HG02610 (cell line): ENCODE measurements around the gene CDK8.

Experiments
- ATAC-seq: cut with Tn5 transposase; IDR thresholded peaks from one replicate; pipeline ENCODE4 v1.9.1; 2021; ENCODE audit warnings: mild to moderate bottlenecking, moderate library complexity; ENCODE audit not compliant: unreplicated experiment

The CDK8 gene

GRCh38 chr13:26379831-26380230 lies 125.9 kb downstream of the CDK8 start:
- no peak for ATAC-seq

DNA sequence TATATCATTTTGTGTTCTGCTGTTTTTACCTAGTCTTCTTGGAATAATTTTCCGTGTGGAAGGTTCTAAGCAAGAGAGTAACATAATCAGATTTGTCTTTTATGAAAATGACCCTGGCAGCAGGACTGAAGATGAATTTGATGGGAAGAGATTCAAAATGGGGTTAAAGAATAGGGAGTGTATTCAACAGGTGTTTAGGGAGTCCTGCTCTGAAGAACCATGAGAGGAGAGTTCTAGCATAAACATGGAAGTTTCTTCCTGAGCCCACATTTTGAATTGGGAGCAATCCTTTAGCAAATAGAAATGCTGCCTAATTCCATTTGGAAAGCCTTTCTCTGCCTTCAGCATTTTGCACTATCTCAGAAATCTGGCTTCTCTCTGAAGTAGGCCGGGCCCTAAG lies 127.0 kb downstream of the CDK8 start:
- no peak for ATAC-seq

DNA sequence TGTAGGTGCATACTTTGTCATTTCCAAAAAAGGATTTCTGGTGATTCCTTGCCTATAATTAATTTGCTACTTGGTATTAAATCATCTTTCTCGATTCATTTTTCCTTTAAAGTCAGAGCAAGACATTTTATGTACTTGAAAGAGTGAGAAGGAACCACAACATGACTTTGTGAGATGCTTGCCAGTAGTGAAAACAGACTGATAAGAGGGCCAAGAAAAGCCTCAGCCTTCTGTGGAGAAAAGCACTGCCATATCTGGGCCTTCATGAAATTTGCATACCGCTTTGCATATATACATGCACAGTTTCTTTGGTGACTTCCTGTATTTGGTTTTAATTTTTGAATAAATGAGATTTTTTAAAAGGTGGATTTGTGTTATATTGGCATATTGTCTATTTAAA lies 128.4 kb downstream of the CDK8 start:
- no peak for ATAC-seq

- no peak for ATAC-seq
Measured at GRCh38 chr13:26382835-26383234, 128.9 kb downstream of the CDK8 start.

DNA sequence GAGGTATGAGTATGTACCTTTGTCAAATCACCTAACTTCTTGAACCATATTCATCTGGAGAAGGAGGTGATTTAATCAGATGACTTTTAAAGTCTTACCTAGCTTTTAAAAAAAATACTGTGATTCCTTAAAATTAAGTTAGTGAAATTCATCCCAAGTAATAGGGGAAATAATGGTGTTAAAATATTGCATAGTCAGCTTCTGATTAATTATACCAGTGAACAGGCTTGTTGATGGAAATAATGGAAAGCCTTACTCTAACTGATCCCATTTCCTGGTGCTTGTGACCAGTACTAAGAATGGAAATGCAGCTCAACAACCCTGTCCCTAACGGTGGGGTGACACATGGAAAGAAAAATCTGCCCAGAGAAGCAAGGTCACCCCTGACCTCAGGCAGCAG lies 130.7 kb downstream of the CDK8 start:
- no peak for ATAC-seq

DNA sequence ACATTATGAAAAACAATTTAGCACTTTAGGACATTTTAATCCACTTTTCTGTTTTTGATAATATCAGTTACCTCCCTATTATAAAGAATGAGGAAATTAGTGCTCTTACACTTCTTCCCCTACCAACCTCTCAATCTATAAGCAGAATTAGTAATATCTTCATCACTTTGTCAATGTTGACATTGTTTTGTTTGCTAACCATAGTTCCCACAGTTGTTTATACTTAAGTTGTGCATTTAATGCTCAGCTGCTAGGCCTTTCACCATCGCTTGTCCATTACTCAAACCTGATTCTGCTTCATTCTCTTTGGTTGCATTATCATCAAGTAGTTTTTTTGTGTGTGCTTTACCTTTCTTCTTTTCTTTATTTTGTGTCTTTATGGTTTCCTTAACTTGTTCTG lies 132.1 kb downstream of the CDK8 start:
- ATAC-seq, result no peak

DNA sequence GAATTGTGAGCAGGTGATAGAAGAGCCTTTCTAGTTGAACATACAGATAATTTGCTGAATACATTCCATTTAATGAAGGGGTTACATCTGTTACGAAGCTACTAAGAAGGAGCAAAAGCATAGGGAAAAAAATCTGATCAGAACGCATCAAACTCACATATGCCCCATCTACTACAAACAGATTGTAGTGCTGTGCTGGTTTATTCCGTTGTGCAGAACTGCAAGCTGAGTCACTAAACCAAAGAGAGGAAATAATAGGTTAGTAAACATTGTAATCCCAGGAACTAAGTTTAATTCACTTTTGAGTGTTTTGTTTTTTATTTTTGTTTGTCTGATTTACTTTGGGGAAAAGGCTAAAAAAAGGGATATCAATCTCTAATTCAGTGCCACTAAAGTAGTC lies 136.3 kb downstream of the CDK8 start:
- ATAC-seq, result no peak

- ATAC-seq, result no peak
Measured at GRCh38 chr13:26400545-26400944, 146.6 kb downstream of the CDK8 start.

DNA sequence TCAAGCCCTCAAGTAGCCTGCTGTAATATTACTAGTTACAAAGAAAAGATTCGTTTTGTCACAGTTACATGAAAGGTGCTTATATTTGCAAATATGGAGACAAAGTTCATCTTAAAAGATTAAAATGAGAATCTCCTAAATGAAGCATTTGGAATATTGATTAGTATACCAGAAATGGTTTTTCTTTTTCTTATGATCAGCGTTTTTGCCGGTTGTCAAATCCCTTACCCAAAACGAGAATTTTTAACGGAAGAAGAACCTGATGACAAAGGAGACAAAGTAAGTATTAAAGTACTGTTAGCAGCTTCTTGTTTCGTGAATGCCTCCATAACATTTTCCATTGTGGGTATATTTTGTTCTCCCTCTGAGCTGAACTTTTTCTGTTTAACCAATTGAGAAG lies 147.1 kb downstream of the CDK8 start:
- no peak for ATAC-seq

- no peak for ATAC-seq
Measured at GRCh38 chr13:26401578-26402021, 147.7 kb downstream of the CDK8 start.

DNA sequence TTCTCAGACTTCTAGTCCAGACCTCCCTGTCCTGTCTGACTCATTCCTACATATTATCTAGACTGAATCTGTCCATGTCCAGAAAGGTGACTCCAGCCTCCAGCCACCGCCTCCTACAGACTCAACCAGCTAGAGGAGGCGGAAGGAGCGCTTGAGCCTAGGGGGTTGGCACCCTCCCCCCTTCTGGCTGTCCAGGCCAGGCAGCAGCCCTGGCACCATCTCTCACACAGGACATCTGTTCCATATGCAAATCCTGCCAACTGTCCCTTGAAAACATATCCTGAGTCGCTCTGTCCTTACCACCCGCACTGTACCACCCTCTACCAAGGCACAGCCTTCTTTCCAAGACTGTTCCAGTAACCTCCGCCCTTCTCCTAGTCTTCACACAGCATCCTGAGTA lies 152.9 kb downstream of the CDK8 start:
- no peak for ATAC-seq

DNA sequence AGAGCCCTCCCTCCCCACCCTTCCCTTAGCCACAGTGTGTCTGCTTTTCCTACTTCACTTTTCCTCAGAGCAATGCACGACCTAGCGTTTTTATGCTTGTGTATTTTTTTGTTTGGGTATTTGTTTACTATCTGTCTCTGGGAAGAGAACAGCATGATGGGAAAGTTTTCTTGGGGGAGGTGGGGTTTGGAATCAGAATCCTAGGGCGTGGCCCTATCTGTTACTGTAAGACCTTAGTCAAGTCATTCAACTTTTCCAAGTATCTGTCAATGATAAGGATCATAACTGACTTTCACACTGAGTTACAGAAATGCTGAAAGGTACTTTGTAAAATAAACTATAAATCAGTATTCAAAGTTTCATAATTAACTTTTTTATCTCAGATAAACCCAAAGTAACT lies 157.3 kb downstream of the CDK8 start:
- ATAC-seq, result no peak

- no peak for ATAC-seq
Measured at GRCh38 chr13:26412263-26412662, 158.3 kb downstream of the CDK8 start.

GRCh38 chr13:26412936-26413716 lies 159.2 kb downstream of the CDK8 start:
- ATAC-seq, result no peak

DNA sequence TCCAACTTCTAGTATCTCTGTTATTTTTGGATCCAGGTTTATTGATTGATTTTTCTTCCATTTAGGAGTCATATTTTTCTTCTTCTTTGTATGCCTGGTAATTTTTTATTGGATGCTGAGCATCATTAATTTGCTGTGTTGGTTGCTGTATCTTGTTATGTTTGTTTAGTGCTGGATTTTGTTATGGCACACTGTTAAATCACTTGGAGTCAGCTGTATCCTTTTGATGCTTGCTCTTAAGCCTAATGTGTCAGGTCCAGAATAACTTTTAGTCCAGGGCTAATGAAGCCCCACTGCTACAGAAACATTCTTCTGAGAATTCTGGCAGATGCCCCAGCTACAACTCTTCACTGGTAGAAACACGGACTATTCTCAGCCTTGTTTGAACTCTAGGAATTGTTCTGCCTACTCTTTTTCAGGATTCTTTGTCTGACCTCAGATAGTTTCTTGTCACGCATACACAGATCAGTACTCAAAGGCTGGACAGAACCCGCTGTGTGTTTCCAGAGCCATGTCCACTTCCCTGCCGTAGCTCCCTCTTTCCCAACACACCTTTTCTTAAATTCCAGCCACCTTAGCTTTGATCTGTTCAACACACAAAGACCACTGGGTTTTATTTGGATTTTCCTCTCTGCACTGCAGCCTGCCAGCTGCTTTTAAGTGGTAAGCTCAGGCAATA lies 166.5 kb downstream of the CDK8 start:
- ATAC-seq, result no peak

- ATAC-seq, result no peak
Measured at GRCh38 chr13:26422036-26422435, 168.1 kb downstream of the CDK8 start.

DNA sequence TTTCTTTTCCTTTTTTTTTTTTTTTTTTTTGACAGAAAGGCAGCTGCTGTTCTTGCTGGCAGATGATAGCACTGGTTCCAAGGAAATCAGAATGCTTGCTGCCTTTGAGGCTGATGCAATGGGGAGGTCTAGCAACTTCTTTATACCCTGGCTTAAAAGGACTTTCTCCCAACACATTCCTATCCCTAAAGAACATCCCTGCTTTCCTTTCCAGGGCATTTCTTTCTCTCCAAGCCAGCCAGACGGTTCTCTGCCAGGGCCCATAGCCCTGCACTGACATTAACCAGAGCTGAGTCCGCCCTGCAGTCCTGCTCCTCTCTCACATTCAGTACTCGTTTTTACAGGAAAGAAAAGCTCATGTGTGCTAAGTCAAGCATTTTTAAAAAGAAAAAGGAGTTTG lies 169.7 kb downstream of the CDK8 start:
- no peak for ATAC-seq

GRCh38 chr13:26424181-26424580 lies 170.3 kb downstream of the CDK8 start:
- ATAC-seq, result no peak

DNA sequence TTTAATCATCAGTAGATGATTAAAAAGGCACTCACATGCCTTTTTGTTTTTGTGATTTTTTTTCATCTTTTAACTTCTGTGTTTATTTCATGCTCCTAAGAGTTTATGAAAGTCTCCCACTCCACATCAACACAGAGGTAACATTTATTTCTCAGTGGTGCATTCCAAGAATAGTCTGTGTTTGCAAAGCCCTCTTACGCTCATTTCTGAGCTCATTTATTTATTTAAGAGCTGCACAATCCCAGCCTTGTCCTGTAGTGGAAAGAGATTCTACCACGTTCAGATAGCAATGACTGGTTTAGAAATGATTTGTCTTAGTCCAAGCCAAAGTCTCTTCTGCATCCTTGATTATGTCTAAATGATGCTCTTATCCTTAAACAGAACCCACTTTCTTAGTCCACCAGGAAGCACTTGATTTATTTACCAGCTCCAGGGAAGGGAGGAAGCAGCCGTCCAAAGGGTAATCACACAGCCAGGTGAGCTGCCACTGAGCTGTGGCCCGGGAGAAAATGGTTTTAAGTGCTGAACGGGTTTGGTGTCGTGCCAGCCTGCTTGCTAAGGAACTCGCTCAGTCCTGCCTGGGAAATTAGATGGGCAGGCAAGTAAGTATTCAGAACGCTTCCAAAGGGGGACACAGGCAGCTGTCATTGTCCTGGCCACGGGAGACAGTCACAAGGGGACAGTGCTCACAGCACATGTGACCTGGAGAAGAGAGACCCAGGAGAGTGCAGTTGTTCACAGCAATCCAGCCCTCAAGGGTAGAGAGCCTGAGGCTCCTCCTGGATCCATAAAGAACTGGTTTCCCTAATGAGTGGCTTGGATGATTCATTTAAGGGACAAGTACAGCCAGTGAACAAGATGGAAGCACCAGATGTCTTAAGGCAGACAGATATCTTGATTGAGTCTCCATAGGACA lies 171.8 kb downstream of the CDK8 start:
- no peak for ATAC-seq

DNA sequence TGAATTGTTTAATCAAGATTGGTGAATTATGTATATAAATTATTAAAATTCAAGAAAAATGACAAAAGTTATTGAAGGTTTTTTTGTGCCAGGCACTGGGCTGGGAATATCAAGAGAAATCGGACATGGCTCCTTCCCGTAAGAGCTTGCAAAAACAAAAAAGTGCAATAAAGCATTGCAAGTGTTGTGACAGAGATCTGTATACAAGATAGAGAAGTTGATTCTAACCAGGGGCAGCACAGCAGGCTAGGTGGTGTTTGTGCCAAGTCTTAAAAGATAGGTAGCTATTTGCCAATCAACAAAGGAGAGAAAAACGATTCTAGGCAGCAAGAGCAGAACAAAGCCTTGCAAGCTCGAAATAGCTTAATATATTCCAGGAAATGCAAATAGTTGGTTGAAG lies 179.8 kb downstream of the CDK8 start:
- no peak for ATAC-seq

DNA sequence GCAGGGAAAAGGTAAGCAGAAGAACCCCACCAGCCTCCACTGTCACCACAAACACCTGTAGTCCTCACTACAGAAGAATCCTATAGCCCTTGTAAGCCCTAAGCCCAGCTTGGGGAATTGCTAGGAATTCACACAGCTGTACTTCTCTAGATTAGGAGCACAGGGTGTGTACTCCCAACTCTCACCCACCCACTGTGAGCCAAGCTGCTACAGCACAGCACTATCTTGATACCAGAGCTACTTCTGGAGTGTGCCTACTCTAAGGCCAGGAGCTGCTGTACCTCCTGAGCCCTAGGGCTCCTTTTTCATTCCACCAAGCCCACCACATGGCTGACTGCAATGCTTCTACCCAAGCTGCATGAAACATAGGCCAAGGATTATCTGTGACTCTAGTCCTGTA lies 181.2 kb downstream of the CDK8 start:
- ATAC-seq, result no peak

DNA sequence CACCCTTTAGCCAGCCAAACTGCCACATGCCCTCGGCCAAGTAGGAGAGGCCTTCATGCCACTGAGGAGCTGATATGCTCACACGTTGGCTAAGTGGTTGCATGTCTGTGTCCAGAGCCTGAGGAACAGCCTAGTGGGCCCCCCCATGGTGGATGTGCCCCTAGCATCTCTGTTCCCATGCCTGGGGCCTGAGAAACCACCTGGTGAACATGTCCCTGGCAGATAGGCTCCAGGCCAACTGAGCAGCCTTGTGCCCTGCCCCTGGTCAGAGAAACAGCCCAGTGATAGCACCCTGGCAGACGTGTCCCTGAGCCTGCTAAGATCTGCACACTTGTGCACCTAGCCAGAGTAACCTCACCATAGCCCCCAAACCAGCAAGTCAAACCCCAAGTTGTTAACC lies 181.7 kb downstream of the CDK8 start:
- no peak for ATAC-seq
